Karpas-422 (cell line): ENCODE data around the gene KAZN. TPM values are rescaled to one million over a fixed set of nuclear protein-coding genes. Genes with fewer than 3 reads are reported as not detected.

Experiments used
- DNase-seq: peaks from one replicate; pipeline ENCODE4 v3.0.0-alpha.2; 2015
- H2AFZ ChIP-seq: fragments of 200-600 bp; sonication (generic); 2 replicates; pipeline ENCODE4 v1.6.1; 2014; ENCODE audit warnings: antibody characterized with exemption, low read length, mixed read lengths
- H3K27ac ChIP-seq: fragments of 200-600 bp; sonication (generic); 2 replicates; pipeline ENCODE4 v1.5.1; 2014; ENCODE audit warnings: mild to moderate bottlenecking, low read length, moderate library complexity
- H3K27me3 ChIP-seq: fragments of 200-600 bp; sonication (generic); 2 replicates; pipeline ENCODE4 v1.6.1; 2014; ENCODE audit warnings: low read length, mixed read lengths
- H3K36me3 ChIP-seq: fragments of 200-600 bp; sonication (generic); 2 replicates; pipeline ENCODE4 v1.6.1; 2014; ENCODE audit warnings: low read length, mixed read lengths; ENCODE audit not compliant: insufficient read depth
- H3K4me1 ChIP-seq: fragments of 200-600 bp; sonication (generic); 2 replicates; pipeline ENCODE4 v1.6.1; 2014; ENCODE audit warnings: mild to moderate bottlenecking, low read length, mixed read lengths
- H3K4me2 ChIP-seq: fragments of 200-600 bp; sonication (generic); 2 replicates; pipeline ENCODE4 v1.6.1; 2014; ENCODE audit warnings: low read length, low read depth, mild to moderate bottlenecking; ENCODE audit not compliant: poor library complexity, severe bottlenecking
- H3K4me3 ChIP-seq: fragments of 200-600 bp; sonication (generic); 2 replicates; pipeline ENCODE4 v1.5.1; 2014; ENCODE audit warnings: mild to moderate bottlenecking, antibody characterized with exemption, low read length, mixed read lengths
- H3K79me2 ChIP-seq: fragments of 200-600 bp; sonication (generic); 2 replicates; pipeline ENCODE4 v1.6.1; 2014; ENCODE audit warnings: mild to moderate bottlenecking, low read length, mixed read lengths
- H3K9ac ChIP-seq: fragments of 200-600 bp; sonication (generic); 2 replicates; pipeline ENCODE4 v1.6.0; 2014; ENCODE audit warnings: low read length
- H3K9me2 ChIP-seq: fragments of 200-600 bp; sonication (generic), shearing (Covaris generic); replicated peaks from 2 replicates; pipeline ENCODE4 v1.6.0; 2014; ENCODE audit warnings: mild to moderate bottlenecking, low read length, moderate library complexity; ENCODE audit not compliant: insufficient read depth
- H3K9me3 ChIP-seq: fragments of 300-700, 200-600 bp; sonication (generic); 2 replicates; pipeline ENCODE4 v1.6.1; 2014; ENCODE audit warnings: low read length, mixed read lengths
- H4K20me1 ChIP-seq: fragments of 200-600 bp; sonication (generic); 2 replicates; pipeline ENCODE4 v1.6.1; 2014; ENCODE audit warnings: mild to moderate bottlenecking, antibody characterized with exemption, low read length, low read depth; ENCODE audit not compliant: insufficient read depth
- total RNA-seq: library from RNA; depleted of rRNA; stranded (reverse); fragments of >200 nt; shearing (Covaris generic); gene quantifications from 2 replicates; pipeline ENCODE4 v1.2.3, GENCODE V29; 2014; ENCODE audit warnings: low replicate concordance

The KAZN gene
- total RNA-seq, 1 experiment from 2014 or later: not detected

- no peak overlapping the region for H3K9ac ChIP-seq
- H3K27ac ChIP-seq: no peak overlapping the region
Measured at GRCh38 chr1:15023205-15023604, 424.7 kb downstream of the KAZN start.

GRCh38 chr1:15023976-15024375 lies 425.5 kb downstream of the KAZN start:
- Histone ChIP-seq H3K9me2 (no peaks in the 10 kb centered on the region), H4K20me1 (no peaks in the 10 kb centered on the region), H3K4me1 (no peaks in the 10 kb centered on the region), H3K4me3 (no peak overlapping the region), H2AFZ (no peak overlapping the region), H3K9ac (no peak overlapping the region), H3K9me3 (no peaks in the 10 kb centered on the region), H3K27me3 (no peaks in the 10 kb centered on the region), H3K4me2 (no peak overlapping the region), H3K36me3 (no peaks in the 10 kb centered on the region), H3K79me2 (no peaks in the 10 kb centered on the region), H3K27ac (no peak overlapping the region)
- no peak for DNase-seq

More at GRCh38 chr1:15023205-15023604, 424.7 kb downstream of the KAZN start:
- no peaks in the 10 kb centered on the region for H3K79me2 ChIP-seq
- H3K4me1 ChIP-seq: no peaks in the 10 kb centered on the region
- no peaks in the 10 kb centered on the region for H3K9me2 ChIP-seq
- no peaks in the 10 kb centered on the region for H3K27me3 ChIP-seq
- DNase-seq: no peak
- H3K4me3 ChIP-seq: no peak overlapping the region
- no peaks in the 10 kb centered on the region for H3K36me3 ChIP-seq
- no peaks in the 10 kb centered on the region for H4K20me1 ChIP-seq
- no peak overlapping the region for H2AFZ ChIP-seq
- no peaks in the 10 kb centered on the region for H3K9me3 ChIP-seq
- H3K4me2 ChIP-seq: no peak overlapping the region

GRCh38 chr1:15026117-15026489 lies 427.6 kb downstream of the KAZN start:
- no peak overlapping the region for H3K4me3 ChIP-seq
- H3K4me2 ChIP-seq: no peak overlapping the region
- no peaks in the 10 kb centered on the region for H3K9me2 ChIP-seq
- no peak overlapping the region for H3K27ac ChIP-seq
- H3K9me3 ChIP-seq: no peaks in the 10 kb centered on the region
- no peaks in the 10 kb centered on the region for H4K20me1 ChIP-seq
- H2AFZ ChIP-seq: no peak overlapping the region
- no peaks in the 10 kb centered on the region for H3K79me2 ChIP-seq
- no peak for DNase-seq
- no peaks in the 10 kb centered on the region for H3K27me3 ChIP-seq
- no peaks in the 10 kb centered on the region for H3K36me3 ChIP-seq
- H3K4me1 ChIP-seq: no peaks in the 10 kb centered on the region
- H3K9ac ChIP-seq: no peak overlapping the region

GRCh38 chr1:15027515-15027986 lies 429.1 kb downstream of the KAZN start:
- H3K4me2 ChIP-seq: no peak overlapping the region
- H4K20me1 ChIP-seq: no peaks in the 10 kb centered on the region
- H3K4me3 ChIP-seq: no peak overlapping the region
- no peak overlapping the region for H3K9ac ChIP-seq
- no peaks in the 10 kb centered on the region for H3K4me1 ChIP-seq
- no peak overlapping the region for H2AFZ ChIP-seq
- H3K27ac ChIP-seq: no peak overlapping the region
- no peaks in the 10 kb centered on the region for H3K9me2 ChIP-seq
- H3K9me3 ChIP-seq: no peaks in the 10 kb centered on the region
- H3K27me3 ChIP-seq: no peaks in the 10 kb centered on the region
- H3K79me2 ChIP-seq: no peaks in the 10 kb centered on the region
- DNase-seq: peak; percentile 67
- H3K36me3 ChIP-seq: no peaks in the 10 kb centered on the region

GRCh38 chr1:15028102-15028501 lies 429.6 kb downstream of the KAZN start:
- H3K36me3 ChIP-seq: no peaks in the 10 kb centered on the region
- H3K9me2 ChIP-seq: no peaks in the 10 kb centered on the region
- H3K9me3 ChIP-seq: no peaks in the 10 kb centered on the region
- H4K20me1 ChIP-seq: no peaks in the 10 kb centered on the region
- no peak overlapping the region for H3K9ac ChIP-seq
- H3K79me2 ChIP-seq: no peaks in the 10 kb centered on the region
- H3K4me2 ChIP-seq: no peak overlapping the region
- DNase-seq: no peak
- no peak overlapping the region for H3K4me3 ChIP-seq
- H2AFZ ChIP-seq: no peak overlapping the region
- H3K27ac ChIP-seq: no peak overlapping the region
- no peaks in the 10 kb centered on the region for H3K4me1 ChIP-seq
- no peaks in the 10 kb centered on the region for H3K27me3 ChIP-seq

- Histone ChIP-seq H3K27ac (no peak overlapping the region), H3K4me1 (peaks cover 4% of the 10 kb centered on the region), H3K4me3 (no peak overlapping the region), H3K9me2 (no peaks in the 10 kb centered on the region), H3K27me3 (no peaks in the 10 kb centered on the region), H3K4me2 (no peak overlapping the region), H3K79me2 (no peaks in the 10 kb centered on the region), H3K36me3 (no peaks in the 10 kb centered on the region), H3K9ac (no peak overlapping the region), H2AFZ (no peak overlapping the region), H4K20me1 (no peaks in the 10 kb centered on the region), H3K9me3 (no peaks in the 10 kb centered on the region)
- no peak for DNase-seq
Measured at GRCh38 chr1:15028616-15029015, 430.1 kb downstream of the KAZN start.

- Histone ChIP-seq H3K4me3 (no peak overlapping the region), H3K27me3 (no peaks in the 10 kb centered on the region), H3K79me2 (no peaks in the 10 kb centered on the region), H3K4me1 (peaks cover 8% of the 10 kb centered on the region), H3K36me3 (no peaks in the 10 kb centered on the region), H4K20me1 (no peaks in the 10 kb centered on the region), H2AFZ (no peak overlapping the region), H3K27ac (no peak overlapping the region), H3K9me2 (no peaks in the 10 kb centered on the region), H3K9me3 (no peaks in the 10 kb centered on the region), H3K9ac (no peak overlapping the region), H3K4me2 (no peak overlapping the region)
- no peak for DNase-seq
Measured at GRCh38 chr1:15029036-15029435, 430.6 kb downstream of the KAZN start.

- no peaks in the 10 kb centered on the region for H3K9me2 ChIP-seq
- peaks cover 8% of the 10 kb centered on the region for H3K4me1 ChIP-seq
- no peak overlapping the region for H3K9ac ChIP-seq
- H3K9me3 ChIP-seq: no peaks in the 10 kb centered on the region
- H3K4me2 ChIP-seq: no peak overlapping the region
- H3K4me3 ChIP-seq: no peak overlapping the region
- no peaks in the 10 kb centered on the region for H3K79me2 ChIP-seq
- no peak overlapping the region for H3K27ac ChIP-seq
- H4K20me1 ChIP-seq: no peaks in the 10 kb centered on the region
- H2AFZ ChIP-seq: no peak overlapping the region
- no peak for DNase-seq
- H3K36me3 ChIP-seq: no peaks in the 10 kb centered on the region
- no peaks in the 10 kb centered on the region for H3K27me3 ChIP-seq
Measured at GRCh38 chr1:15029786-15030185, 431.3 kb downstream of the KAZN start.
